ENCODE measurements around the gene PDE8B. TPM values are rescaled to one million over a fixed set of nuclear protein-coding genes. Genes with fewer than 3 reads are reported as not detected.

PDE8B gene
- total RNA-seq, 4 donors from 2014 or later = 0.16 to 1.3 (median 0.71) TPM; not detected in 1

DNA sequence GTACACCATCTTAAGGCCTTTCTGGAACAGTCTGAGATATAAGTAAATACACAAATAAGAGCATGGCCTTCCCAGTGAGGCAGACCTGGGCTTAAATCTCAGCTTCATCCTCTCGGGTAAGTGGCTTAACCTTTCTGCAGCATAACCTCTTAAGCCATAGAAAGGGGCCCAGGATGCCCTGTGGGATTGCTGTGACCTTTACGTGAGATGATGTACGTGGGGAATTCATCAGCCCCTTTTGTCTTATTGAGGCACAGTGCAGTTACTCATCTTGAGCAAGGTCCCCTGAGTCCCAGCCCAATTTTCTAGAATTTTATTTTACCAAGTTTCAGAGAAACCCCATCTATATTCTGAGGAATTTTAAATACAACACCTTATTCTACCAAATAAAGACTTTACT is 92.2 kb downstream of the PDE8B start:
- TF ChIP-seq CTCF (IDR thresholded peaks at IDR 0.05 in 4 of 5, conservative IDR thresholded peaks at IDR 0.05 in 1 of 5) = no peak
- TF ChIP-seq POLR2A (IDR thresholded peaks at IDR 0.05) = no peak
- no peaks in the 10 kb centered on the region for H3K4me1 ChIP-seq
- no peak overlapping the region for H3K27ac ChIP-seq
- H3K9me3 ChIP-seq = no peaks in the 10 kb centered on the region
- in situ Hi-C loops (cut with MboI; ENCODE audit: low sequenced_read_pairs in 4 of 4) (no loop called here), intact Hi-C loops (cut with DNase I; ENCODE audit: low total_unique reads) (no loop called here)
- no peaks in the 10 kb centered on the region for H3K36me3 ChIP-seq
- H3K27me3 ChIP-seq = no peaks in the 10 kb centered on the region
- ATAC-seq (no peak), DNase-seq (no peak)
- H3K4me3 ChIP-seq = no peak overlapping the region

DNA sequence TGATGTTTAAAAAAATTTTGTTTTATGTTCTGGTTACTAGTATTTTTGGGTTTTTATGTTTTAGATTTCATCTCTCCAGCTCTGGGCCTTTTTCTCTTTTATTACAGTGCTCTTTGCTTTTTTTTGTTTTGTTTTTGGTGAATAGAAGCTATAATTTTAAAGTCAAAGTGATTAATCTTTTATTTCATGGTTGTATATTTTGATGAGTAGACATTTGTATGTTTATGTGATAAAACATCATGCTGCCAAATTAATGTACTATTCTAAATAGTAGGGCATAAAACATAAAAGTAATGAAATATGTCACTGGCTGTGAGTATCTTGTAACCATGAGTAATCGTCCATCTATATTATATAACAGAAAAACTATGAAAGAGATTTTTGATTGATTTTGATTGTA is 93.9 kb downstream of the PDE8B start:
- in situ Hi-C loops (cut with MboI; ENCODE audit: low sequenced_read_pairs in 4 of 4) = no loop called here
- no peak for DNase-seq
- TF ChIP-seq POLR2A (IDR thresholded peaks at IDR 0.05) = no peak
- no peak for TF ChIP-seq CTCF (IDR thresholded peaks at IDR 0.05 in 4 of 5, conservative IDR thresholded peaks at IDR 0.05 in 1 of 5)

GRCh38 chr5:77305222-77305846 is 94.9 kb downstream of the PDE8B start:
- Histone ChIP-seq H3K4me1 (no peaks in the 10 kb centered on the region), H3K27ac (no peak overlapping the region)

More for the DNA sequence above, 93.9 kb downstream of the PDE8B start:
- intact Hi-C loops (cut with DNase I; ENCODE audit: low total_unique reads) = no loop called here
- no peaks in the 10 kb centered on the region for H3K27me3 ChIP-seq
- H3K4me3 ChIP-seq = no peak overlapping the region
- no peaks in the 10 kb centered on the region for H3K36me3 ChIP-seq
- H3K27ac ChIP-seq = no peak overlapping the region
- no peaks in the 10 kb centered on the region for H3K4me1 ChIP-seq
- H3K9me3 ChIP-seq = no peaks in the 10 kb centered on the region
- no peak for ATAC-seq

GRCh38 chr5:77305956-77306355 is 95.5 kb downstream of the PDE8B start:
- ATAC-seq = no peak
- H3K4me3 ChIP-seq = no peak overlapping the region
- intact Hi-C loops (cut with DNase I; ENCODE audit: low total_unique reads) (no loop called here), in situ Hi-C loops (cut with MboI; ENCODE audit: low sequenced_read_pairs in 4 of 4) (no loop called here)
- no peak for DNase-seq
- TF ChIP-seq CTCF (IDR thresholded peaks at IDR 0.05 in 4 of 5, conservative IDR thresholded peaks at IDR 0.05 in 1 of 5) (no peak), POLR2A (IDR thresholded peaks at IDR 0.05) (no peak)
- H3K36me3 ChIP-seq = no peaks in the 10 kb centered on the region
- H3K27me3 ChIP-seq = no peaks in the 10 kb centered on the region
- no peaks in the 10 kb centered on the region for H3K4me1 ChIP-seq
- no peaks in the 10 kb centered on the region for H3K9me3 ChIP-seq
- H3K27ac ChIP-seq = no peak overlapping the region

More at GRCh38 chr5:77305222-77305846, 94.9 kb downstream of the PDE8B start:
- intact Hi-C loops (cut with DNase I; ENCODE audit: low total_unique reads) (no loop called here), in situ Hi-C loops (cut with MboI; ENCODE audit: low sequenced_read_pairs in 4 of 4) (no loop called here)
- no peak for DNase-seq
- no peak for TF ChIP-seq POLR2A (IDR thresholded peaks at IDR 0.05)
- no peak for TF ChIP-seq CTCF (IDR thresholded peaks at IDR 0.05 in 4 of 5, conservative IDR thresholded peaks at IDR 0.05 in 1 of 5)
- H3K27me3 ChIP-seq = no peaks in the 10 kb centered on the region
- H3K36me3 ChIP-seq = no peaks in the 10 kb centered on the region
- H3K9me3 ChIP-seq = no peaks in the 10 kb centered on the region
- no peak for ATAC-seq
- no peak overlapping the region for H3K4me3 ChIP-seq

DNA sequence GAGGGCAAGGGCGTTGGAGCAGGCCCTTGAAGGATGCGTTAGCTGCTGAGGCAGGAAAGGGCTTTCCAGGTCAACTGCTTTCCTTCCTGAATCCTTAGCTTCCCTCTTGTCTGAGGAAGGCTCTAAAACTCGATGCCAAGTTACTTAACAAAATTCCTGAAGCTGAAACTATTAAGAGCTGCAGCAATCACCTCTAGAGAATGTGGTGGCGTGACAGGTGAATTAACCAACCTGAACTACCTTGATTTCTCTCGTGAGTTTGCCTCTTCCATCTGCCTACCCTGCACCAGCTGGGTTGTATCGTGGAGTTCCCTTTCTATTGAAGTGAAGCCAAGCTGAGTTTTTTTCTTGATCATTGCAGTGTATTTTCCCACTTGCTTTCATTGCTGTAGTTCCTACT is 96.1 kb downstream of the PDE8B start:
- no peaks in the 10 kb centered on the region for H3K4me1 ChIP-seq
- intact Hi-C loops (cut with DNase I; ENCODE audit: low total_unique reads) = no loop called here
- H3K27ac ChIP-seq = no peak overlapping the region
- no peaks in the 10 kb centered on the region for H3K27me3 ChIP-seq
- DNase-seq (no peak), ATAC-seq (no peak)
- in situ Hi-C loops (cut with MboI; ENCODE audit: low sequenced_read_pairs in 4 of 4) = no loop called here
- no peaks in the 10 kb centered on the region for H3K9me3 ChIP-seq
- TF ChIP-seq CTCF (IDR thresholded peaks at IDR 0.05 in 4 of 5, conservative IDR thresholded peaks at IDR 0.05 in 1 of 5) = no peak
- no peak for TF ChIP-seq POLR2A (IDR thresholded peaks at IDR 0.05)
- no peak overlapping the region for H3K4me3 ChIP-seq
- no peaks in the 10 kb centered on the region for H3K36me3 ChIP-seq

All from gastrocnemius medialis (tissue), 4 donors.